Breast epithelium (tissue), 4 donors: ENCODE measurements around the gene SLC12A4. TPM values are rescaled to one million over a fixed set of nuclear protein-coding genes. Genes with fewer than 3 reads are reported as not detected.

ENCODE experiments used
- DNase-seq, 2 donors: peaks; one replicate each; pipeline ENCODE4 v3.0.0-alpha.2; 2019; ENCODE audit warnings: low spot score in 2 of 2
- H3K27ac ChIP-seq, 2 donors: fragments of 200-600 bp; sonication (generic) in 1 of 2; one replicate each; pipeline ENCODE4 v1.5.1; 2016 to 2019; ENCODE audit warnings: mild to moderate bottlenecking in 1 of 2
- H3K27me3 ChIP-seq, 2 donors: fragments of 200-600 bp; sonication (generic) in 1 of 2; one replicate each; pipeline versions ENCODE4 v1.5.1 to v1.6.0; 2017 to 2019; ENCODE audit warnings: control low read depth in 1 of 2, mild to moderate bottlenecking in 1 of 2
- H3K36me3 ChIP-seq: fragments of 200-600 bp; one replicate; pipeline ENCODE4 v1.5.1; 2019
- H3K4me1 ChIP-seq, 2 donors: fragments of 200-600 bp; sonication (generic); one replicate each; pipeline ENCODE4 v1.5.1; 2016 to 2019; ENCODE audit warnings: control low read depth in 1 of 2
- H3K4me3 ChIP-seq, 3 donors: fragments of 200-600 bp; sonication (generic); 1 replicate in 2 of 3; 2 replicates in 1 of 3; pipeline ENCODE4 v1.5.1; 2016 to 2019; ENCODE audit warnings: mild to moderate bottlenecking in 3 of 3, moderate library complexity in 2 of 3
- H3K9me3 ChIP-seq, 2 donors: fragments of 200-600 bp; sonication (generic) in 1 of 2; one replicate each; pipeline ENCODE4 v1.5.1; 2016 to 2019; ENCODE audit warnings: control low read depth in 1 of 2
- POLR2A ChIP-seq: fragments of 450-650 bp; IDR thresholded peaks from one replicate; pipeline ENCODE4 v1.6.1; 2016; ENCODE audit warnings: antibody characterized with exemption, mild to moderate bottlenecking, moderate library complexity
- POLR2AphosphoS5 ChIP-seq, 3 donors: sonication (generic); formaldehyde crosslinking; IDR thresholded peaks; one replicate each; pipeline ENCODE4 v1.6.1; 2017; ENCODE audit warnings: antibody characterized with exemption in 3 of 3
- intact Hi-C: fragments of 100-400 bp; cut with DNase I; formaldehyde crosslinking; loops from one replicate; pipeline ENCODE4 v1.15.1; 2023; ENCODE audit warnings: low total_unique reads
- total RNA-seq, 3 donors: library from RNA; depleted of rRNA; stranded (reverse); fragments of >200 nt; gene quantifications; one replicate each; pipeline ENCODE4 v1.1.0, GENCODE V29; 2016
- TF ChIP-seq, protein P1 (sequence below), 3 donors: fragments of 450-650 bp; IDR thresholded peaks; one replicate each; pipeline ENCODE4 v1.5.1; 2016 to 2017; ENCODE audit warnings: antibody characterized with exemption in 3 of 3, mild to moderate bottlenecking in 3 of 3, moderate library complexity in 3 of 3

The SLC12A4 gene
- total RNA-seq, 3 donors from 2014 or later: 32.1 to 64.9 (median 53.6) TPM

- Histone ChIP-seq H3K36me3 (no peaks in the 10 kb centered on the region), H3K27ac (no peak overlapping the region), H3K9me3 (no peaks in the 10 kb centered on the region), H3K4me1 (no peaks in the 10 kb centered on the region), H3K4me3 (no peak overlapping the region), H3K27me3 (no peaks in the 10 kb centered on the region)
- no peak for TF ChIP-seq POLR2A
- intact Hi-C loops: no loop called here
- DNase-seq: no peak
Measured at GRCh38 chr16:67990018-67990386, 21.6 kb upstream of the SLC12A4 start.

- TF ChIP-seq, protein P1, sequence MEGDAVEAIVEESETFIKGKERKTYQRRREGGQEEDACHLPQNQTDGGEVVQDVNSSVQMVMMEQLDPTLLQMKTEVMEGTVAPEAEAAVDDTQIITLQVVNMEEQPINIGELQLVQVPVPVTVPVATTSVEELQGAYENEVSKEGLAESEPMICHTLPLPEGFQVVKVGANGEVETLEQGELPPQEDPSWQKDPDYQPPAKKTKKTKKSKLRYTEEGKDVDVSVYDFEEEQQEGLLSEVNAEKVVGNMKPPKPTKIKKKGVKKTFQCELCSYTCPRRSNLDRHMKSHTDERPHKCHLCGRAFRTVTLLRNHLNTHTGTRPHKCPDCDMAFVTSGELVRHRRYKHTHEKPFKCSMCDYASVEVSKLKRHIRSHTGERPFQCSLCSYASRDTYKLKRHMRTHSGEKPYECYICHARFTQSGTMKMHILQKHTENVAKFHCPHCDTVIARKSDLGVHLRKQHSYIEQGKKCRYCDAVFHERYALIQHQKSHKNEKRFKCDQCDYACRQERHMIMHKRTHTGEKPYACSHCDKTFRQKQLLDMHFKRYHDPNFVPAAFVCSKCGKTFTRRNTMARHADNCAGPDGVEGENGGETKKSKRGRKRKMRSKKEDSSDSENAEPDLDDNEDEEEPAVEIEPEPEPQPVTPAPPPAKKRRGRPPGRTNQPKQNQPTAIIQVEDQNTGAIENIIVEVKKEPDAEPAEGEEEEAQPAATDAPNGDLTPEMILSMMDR (IDR thresholded peaks at IDR 0.05): no peak
- TF ChIP-seq POLR2AphosphoS5 (IDR thresholded peaks at IDR 0.05) (no peak), POLR2A (no peak)
- Histone ChIP-seq H3K4me1 (no peaks in the 10 kb centered on the region), H3K27me3 (no peaks in the 10 kb centered on the region), H3K4me3 (no peak overlapping the region), H3K9me3 (no peaks in the 10 kb centered on the region), H3K27ac (no peak overlapping the region), H3K36me3 (no peaks in the 10 kb centered on the region)
- intact Hi-C loops: loop anchor here (5.0 kb wide), 1 partner anchor 97 kb away; the partner anchor contains the start of gene PSKH1
- DNase-seq: no peak
Measured at GRCh38 chr16:67989322-67990017, 21.0 kb upstream of the SLC12A4 start.

GRCh38 chr16:67988675-67989074 lies 20.2 kb upstream of the SLC12A4 start:
- TF ChIP-seq POLR2A: no peak
- TF ChIP-seq, protein P1 (IDR thresholded peaks at IDR 0.05): no peak

GRCh38 chr16:67987460-67988160 lies 19.2 kb upstream of the SLC12A4 start:
- no peak for DNase-seq
- Histone ChIP-seq H3K9me3 (no peaks in the 10 kb centered on the region), H3K36me3 (no peaks in the 10 kb centered on the region), H3K27ac (peak overlapping the region in 1 of 2 donors; percentile 48), H3K4me3 (no peak overlapping the region), H3K27me3 (no peaks in the 10 kb centered on the region), H3K4me1 (no peaks in the 10 kb centered on the region)
- intact Hi-C loops: loop anchor here (5.0 kb wide), 1 partner anchor 95 kb away; the partner anchor contains the start of gene PSKH1
- no peak for TF ChIP-seq POLR2A
- TF ChIP-seq, protein P1 (IDR thresholded peaks at IDR 0.05): no peak
- TF ChIP-seq POLR2AphosphoS5 (IDR thresholded peaks at IDR 0.05): no peak

More at GRCh38 chr16:67988675-67989074, 20.2 kb upstream of the SLC12A4 start:
- Histone ChIP-seq H3K27me3 (no peaks in the 10 kb centered on the region), H3K4me1 (no peaks in the 10 kb centered on the region), H3K9me3 (no peaks in the 10 kb centered on the region), H3K36me3 (no peaks in the 10 kb centered on the region), H3K4me3 (no peak overlapping the region), H3K27ac (no peak overlapping the region)
- DNase-seq: no peak
- intact Hi-C loops: loop anchor here (5.0 kb wide), 1 partner anchor 96 kb away; the partner anchor contains the start of gene PSKH1

DNA sequence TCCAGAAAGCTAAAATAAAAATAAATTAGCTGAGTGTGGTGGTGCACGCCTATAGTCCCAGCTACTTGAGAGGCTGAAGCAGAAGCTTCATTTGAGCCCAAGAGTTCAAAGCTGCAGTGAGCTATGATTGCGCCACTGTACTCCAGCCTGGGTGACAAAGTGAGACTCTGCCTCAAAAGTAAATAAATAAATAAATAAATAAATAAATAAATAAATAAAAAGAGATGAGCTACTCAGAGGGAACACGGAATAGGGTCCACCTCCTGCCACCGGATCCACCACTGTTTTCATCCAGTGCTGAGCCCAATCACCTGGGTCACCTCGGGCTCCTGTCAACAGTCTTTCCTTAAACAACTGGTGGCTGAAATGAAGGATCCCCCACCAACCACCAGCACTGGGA lies 18.5 kb upstream of the SLC12A4 start:
- no peaks in the 10 kb centered on the region for H3K4me1 ChIP-seq
- TF ChIP-seq POLR2AphosphoS5 (IDR thresholded peaks at IDR 0.05) (no peak), POLR2A (no peak)
- TF ChIP-seq, protein P1 (IDR thresholded peaks at IDR 0.05): no peak
- no peaks in the 10 kb centered on the region for H3K27me3 ChIP-seq
- no peaks in the 10 kb centered on the region for H3K36me3 ChIP-seq
- intact Hi-C loops: loop anchor here (5.0 kb wide), 1 partner anchor 95 kb away; the partner anchor contains the start of gene PSKH1
- no peak overlapping the region for H3K4me3 ChIP-seq
- H3K9me3 ChIP-seq: no peaks in the 10 kb centered on the region
- no peak for DNase-seq
- peak overlapping the region in 1 of 2 donors; percentile 48 for H3K27ac ChIP-seq
